Measurements from ENCODE around the gene PCSK1N. TPM values are rescaled to one million over a fixed set of nuclear protein-coding genes. Genes with fewer than 3 reads are reported as not detected.

PCSK1N gene
- total RNA-seq, 1 donor from 2014 or later, result 4.3 TPM

DNA sequence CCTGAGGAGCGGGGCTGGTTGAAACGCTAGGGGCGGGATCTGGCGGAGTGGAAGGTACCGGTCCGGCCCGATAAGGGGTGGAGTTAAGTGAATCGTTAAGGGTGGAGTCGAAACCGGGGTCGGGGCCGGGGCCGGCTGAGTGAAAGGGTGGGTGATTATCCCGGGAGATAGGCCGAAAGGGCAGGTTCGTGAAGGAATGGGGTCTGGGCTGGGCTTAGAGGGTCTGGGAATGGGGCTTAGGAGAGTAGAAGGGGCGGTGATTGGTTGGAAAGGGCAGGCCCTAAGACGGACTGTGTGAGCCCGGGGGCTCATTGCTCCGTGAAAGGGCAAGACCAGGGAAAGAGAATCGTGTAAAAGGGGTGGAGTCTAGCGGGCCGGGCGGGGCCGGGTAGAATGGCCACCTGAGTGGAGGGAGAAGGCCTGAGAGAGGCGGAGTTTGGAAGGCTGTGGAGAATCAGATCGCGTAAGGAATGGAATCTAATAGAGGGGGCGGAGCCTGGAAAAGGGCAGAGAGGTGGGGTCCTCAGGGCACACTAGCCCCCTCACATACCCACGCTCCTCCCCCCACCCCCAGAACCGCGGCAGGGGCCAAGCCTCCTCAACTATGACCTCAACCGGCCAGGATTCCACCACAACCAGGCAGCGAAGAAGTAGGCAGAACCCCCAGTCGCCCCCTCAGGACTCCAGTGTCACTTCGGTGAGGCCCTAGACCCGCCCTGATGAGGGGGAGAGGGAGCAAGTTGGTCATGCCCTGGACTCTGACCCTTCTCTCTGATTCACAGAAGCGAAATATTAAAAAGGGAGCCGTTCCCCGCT, 33.1 kb downstream of the PCSK1N start:
- DNase-seq, result peak; percentile 90
- no peaks in the 10 kb centered on the region for H3K36me3 ChIP-seq
- intact Hi-C loops (cut with DNase I), result no loop called here
- no peaks in the 10 kb centered on the region for H3K9me3 ChIP-seq
- peak; percentile 69 for ATAC-seq
- peak overlapping the region; percentile 92 for H3K27ac ChIP-seq
- H3K4me1 ChIP-seq, result peaks cover 4% of the 10 kb centered on the region
- H3K4me3 ChIP-seq, result peak overlapping the region; percentile 58
- no peaks in the 10 kb centered on the region for H3K27me3 ChIP-seq
- TF ChIP-seq, protein P1, sequence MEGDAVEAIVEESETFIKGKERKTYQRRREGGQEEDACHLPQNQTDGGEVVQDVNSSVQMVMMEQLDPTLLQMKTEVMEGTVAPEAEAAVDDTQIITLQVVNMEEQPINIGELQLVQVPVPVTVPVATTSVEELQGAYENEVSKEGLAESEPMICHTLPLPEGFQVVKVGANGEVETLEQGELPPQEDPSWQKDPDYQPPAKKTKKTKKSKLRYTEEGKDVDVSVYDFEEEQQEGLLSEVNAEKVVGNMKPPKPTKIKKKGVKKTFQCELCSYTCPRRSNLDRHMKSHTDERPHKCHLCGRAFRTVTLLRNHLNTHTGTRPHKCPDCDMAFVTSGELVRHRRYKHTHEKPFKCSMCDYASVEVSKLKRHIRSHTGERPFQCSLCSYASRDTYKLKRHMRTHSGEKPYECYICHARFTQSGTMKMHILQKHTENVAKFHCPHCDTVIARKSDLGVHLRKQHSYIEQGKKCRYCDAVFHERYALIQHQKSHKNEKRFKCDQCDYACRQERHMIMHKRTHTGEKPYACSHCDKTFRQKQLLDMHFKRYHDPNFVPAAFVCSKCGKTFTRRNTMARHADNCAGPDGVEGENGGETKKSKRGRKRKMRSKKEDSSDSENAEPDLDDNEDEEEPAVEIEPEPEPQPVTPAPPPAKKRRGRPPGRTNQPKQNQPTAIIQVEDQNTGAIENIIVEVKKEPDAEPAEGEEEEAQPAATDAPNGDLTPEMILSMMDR (IDR thresholded peaks at IDR 0.05), result no peak

DNA sequence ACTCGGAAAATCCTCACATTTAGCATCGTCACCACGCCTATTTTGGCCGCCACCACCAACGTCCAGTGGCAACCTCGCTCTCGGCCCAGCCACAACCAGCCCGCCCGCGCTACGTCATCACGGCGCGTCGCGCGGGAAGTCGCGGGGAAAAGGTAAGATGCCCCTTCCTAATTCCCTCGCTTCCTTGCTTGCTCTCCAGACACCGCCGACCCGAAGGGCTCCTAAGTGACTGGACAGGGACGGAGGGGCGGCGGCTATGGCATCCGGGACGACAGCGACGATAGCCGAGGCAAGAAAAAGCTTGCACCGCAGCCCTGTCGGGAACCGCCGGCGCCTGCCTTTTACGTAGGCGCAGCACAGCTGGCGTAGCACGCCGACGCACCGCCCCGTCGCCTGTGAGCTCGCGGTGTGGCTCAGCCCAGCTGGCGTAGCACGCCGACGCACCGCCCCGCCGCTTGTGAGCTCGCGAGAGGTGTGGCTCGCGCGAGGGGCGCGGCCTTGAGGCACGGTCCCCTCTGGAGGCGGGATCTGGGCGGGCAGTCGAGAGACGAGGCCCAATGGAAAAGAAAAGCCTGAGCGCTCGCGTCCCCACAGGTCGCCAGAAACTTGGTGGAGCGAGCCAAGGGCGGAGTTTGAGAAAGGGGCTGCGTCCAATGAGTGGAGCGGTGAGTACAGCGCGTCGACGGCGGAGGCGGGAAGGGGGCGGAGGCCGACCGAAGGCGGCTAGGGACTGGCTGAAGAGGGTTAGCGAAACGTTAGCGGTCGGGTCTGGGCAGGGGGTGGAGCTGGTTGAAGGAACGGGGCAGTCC, 33.9 kb downstream of the PCSK1N start, which contains the start of gene HDAC6:
Gene HDAC6 (plus strand): TSS at position 788 of the 809 bp plus-strand sequence. CDS start 626 bp downstream, outside the sequence.
- DNase-seq, result peak; percentile 98
- peak within 1 kb of the TSS; percentile 61 for H3K4me3 ChIP-seq
- H3K9me3 ChIP-seq, result no peaks in the 10 kb centered on the region
- TF ChIP-seq, protein P1 (IDR thresholded peaks at IDR 0.05), result no peak
- peak within 1 kb of the TSS; percentile 97 for H3K27ac ChIP-seq
- H3K27me3 ChIP-seq, result no peaks in the 10 kb centered on the region
- intact Hi-C loops (cut with DNase I), result no loop called here
- peaks cover 4% of the 10 kb centered on the region for H3K4me1 ChIP-seq
- peak; percentile 95 for ATAC-seq
- H3K36me3 ChIP-seq, result no peaks in the 10 kb centered on the region

DNA sequence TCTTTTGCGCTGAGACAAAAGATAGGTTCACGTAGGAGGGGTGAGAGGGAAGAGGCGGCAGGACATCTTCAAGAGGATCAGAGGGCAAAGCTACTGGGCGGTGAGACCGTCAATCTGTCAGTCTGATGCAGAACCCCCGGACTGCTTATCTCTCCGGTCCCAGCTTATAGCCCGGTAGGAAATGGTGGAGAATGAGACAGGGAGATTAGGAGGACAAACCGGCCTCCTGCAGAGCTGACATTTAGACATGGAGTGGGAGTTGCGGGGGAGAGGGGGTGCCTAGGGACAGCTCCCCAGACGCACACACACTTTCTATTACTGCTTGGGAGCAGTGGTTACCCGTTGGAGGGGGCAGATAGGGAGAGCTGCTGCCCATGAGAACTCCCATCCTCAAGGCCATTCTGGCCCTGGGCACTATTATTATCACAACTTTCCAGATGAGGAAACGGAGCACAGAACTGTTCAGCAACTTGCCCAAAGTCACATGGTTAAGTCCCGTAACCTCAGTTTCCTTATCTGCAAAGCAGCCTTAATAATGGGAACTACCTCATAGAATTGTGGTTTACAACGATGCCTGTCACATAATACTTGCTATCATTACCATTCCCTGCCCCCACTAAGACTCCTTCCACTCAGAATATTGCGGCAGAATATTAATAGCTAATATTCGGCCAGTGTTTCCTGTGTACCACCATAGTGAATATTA, 34.7 kb downstream of the PCSK1N start:
- ATAC-seq (no peak), DNase-seq (no peak)
- TF ChIP-seq, protein P1 (IDR thresholded peaks at IDR 0.05), result no peak
- peaks cover 4% of the 10 kb centered on the region for H3K4me1 ChIP-seq
- no peaks in the 10 kb centered on the region for H3K27me3 ChIP-seq
- peak overlapping the region; percentile 61 for H3K4me3 ChIP-seq
- intact Hi-C loops (cut with DNase I), result no loop called here
- H3K27ac ChIP-seq, result peak overlapping the region; percentile 97
- no peaks in the 10 kb centered on the region for H3K36me3 ChIP-seq
- H3K9me3 ChIP-seq, result no peaks in the 10 kb centered on the region

- Histone ChIP-seq H3K27me3 (no peaks in the 10 kb centered on the region), H3K4me1 (peaks cover 4% of the 10 kb centered on the region), H3K4me3 (no peak overlapping the region), H3K36me3 (no peaks in the 10 kb centered on the region), H3K9me3 (no peaks in the 10 kb centered on the region), H3K27ac (no peak overlapping the region)
- ATAC-seq (no peak), DNase-seq (no peak)
- TF ChIP-seq, protein P1 (IDR thresholded peaks at IDR 0.05), result no peak
- intact Hi-C loops (cut with DNase I), result no loop called here
Measured at GRCh38 chrX:48798318-48798717, 37.1 kb downstream of the PCSK1N start.

- DNase-seq, result peak; percentile 81
- no peaks in the 10 kb centered on the region for H3K9me3 ChIP-seq
- ATAC-seq, result peak; percentile 94
- intact Hi-C loops (cut with DNase I), result no loop called here
- no peaks in the 10 kb centered on the region for H3K36me3 ChIP-seq
- no peaks in the 10 kb centered on the region for H3K27me3 ChIP-seq
- TF ChIP-seq, protein P1 (IDR thresholded peaks at IDR 0.05), result no peak
- no peaks in the 10 kb centered on the region for H3K4me1 ChIP-seq
- H3K27ac ChIP-seq, result no peak overlapping the region
- no peak overlapping the region for H3K4me3 ChIP-seq
Measured at GRCh38 chrX:48794911-48795515, 40.4 kb downstream of the PCSK1N start.
